ENCODE results near the gene PRMT7.

PRMT7 gene

GRCh38 chr16:68310774-68311511, at the start of gene PRMT7, which contains the start of gene SLC7A6OS:
PRMT7 (plus strand) TSS chr16:68311019; CDS start chr16:68315980, 4,961 bp downstream.
SLC7A6OS (minus strand) TSS chr16:68310946; CDS start chr16:68310926, 20 bp downstream.
- DNase-seq (ENCODE audit: low read depth, low spot score): peak; percentile 79

GRCh38 chr16:68263559-68264127, 47.2 kb upstream of the PRMT7 start:
- no peak for DNase-seq (ENCODE audit: low read depth, low spot score)

- DNase-seq (ENCODE audit: low read depth, low spot score): peak; percentile 70
These were observed 46.4 kb upstream of the PRMT7 start, which contains the start of gene SLC7A6 for GRCh38 chr16:68264128-68265077. SLC7A6 (plus strand) TSS chr16:68264526; CDS start chr16:68274727, 10,201 bp downstream.

- no peak for DNase-seq (ENCODE audit: low read depth, low spot score)
These were observed 45.5 kb upstream of the PRMT7 start for GRCh38 chr16:68265078-68265920.

- DNase-seq (ENCODE audit: low read depth, low spot score): no peak
These were observed 43.0 kb upstream of the PRMT7 start for GRCh38 chr16:68267612-68268405.

GRCh38 chr16:68269793-68270192, 41.0 kb upstream of the PRMT7 start:
- DNase-seq (ENCODE audit: low read depth, low spot score): no peak

- no peak for DNase-seq (ENCODE audit: low read depth, low spot score)
These were observed 40.5 kb upstream of the PRMT7 start for GRCh38 chr16:68270353-68270752.

- no peak for DNase-seq (ENCODE audit: low read depth, low spot score)
These were observed 38.2 kb upstream of the PRMT7 start for GRCh38 chr16:68272507-68273209.

GRCh38 chr16:68273459-68273858, 37.4 kb upstream of the PRMT7 start:
- no peak for DNase-seq (ENCODE audit: low read depth, low spot score)

GRCh38 chr16:68273896-68274295, 36.9 kb upstream of the PRMT7 start:
- no peak for DNase-seq (ENCODE audit: low read depth, low spot score)

- DNase-seq (ENCODE audit: low read depth, low spot score): no peak
These were observed 36.4 kb upstream of the PRMT7 start for GRCh38 chr16:68274441-68274840.

- DNase-seq (ENCODE audit: low read depth, low spot score): no peak
These were observed 35.1 kb upstream of the PRMT7 start for GRCh38 chr16:68275611-68276191.

- DNase-seq (ENCODE audit: low read depth, low spot score): no peak
These were observed 34.6 kb upstream of the PRMT7 start for GRCh38 chr16:68276223-68276622.

GRCh38 chr16:68279726-68280558, 30.9 kb upstream of the PRMT7 start:
- DNase-seq (ENCODE audit: low read depth, low spot score): no peak

GRCh38 chr16:68281368-68282063, 29.3 kb upstream of the PRMT7 start:
- DNase-seq (ENCODE audit: low read depth, low spot score): no peak

GRCh38 chr16:68282064-68282452, 28.8 kb upstream of the PRMT7 start:
- no peak for DNase-seq (ENCODE audit: low read depth, low spot score)

GRCh38 chr16:68283346-68283745, 27.5 kb upstream of the PRMT7 start:
- no peak for DNase-seq (ENCODE audit: low read depth, low spot score)

Measured in activated naive CD8-positive, alpha-beta T cell treated with anti-CD3 and anti-CD28 coated beads, Interleukin-2, amount 50 U/mL, for 16 hours (primary cell).